Measurements from ENCODE around the gene SLC25A31.
A peak's percentile ranks its signal among the peaks of the same experiment; 100 is the strongest.

SLC25A31 gene

DNA sequence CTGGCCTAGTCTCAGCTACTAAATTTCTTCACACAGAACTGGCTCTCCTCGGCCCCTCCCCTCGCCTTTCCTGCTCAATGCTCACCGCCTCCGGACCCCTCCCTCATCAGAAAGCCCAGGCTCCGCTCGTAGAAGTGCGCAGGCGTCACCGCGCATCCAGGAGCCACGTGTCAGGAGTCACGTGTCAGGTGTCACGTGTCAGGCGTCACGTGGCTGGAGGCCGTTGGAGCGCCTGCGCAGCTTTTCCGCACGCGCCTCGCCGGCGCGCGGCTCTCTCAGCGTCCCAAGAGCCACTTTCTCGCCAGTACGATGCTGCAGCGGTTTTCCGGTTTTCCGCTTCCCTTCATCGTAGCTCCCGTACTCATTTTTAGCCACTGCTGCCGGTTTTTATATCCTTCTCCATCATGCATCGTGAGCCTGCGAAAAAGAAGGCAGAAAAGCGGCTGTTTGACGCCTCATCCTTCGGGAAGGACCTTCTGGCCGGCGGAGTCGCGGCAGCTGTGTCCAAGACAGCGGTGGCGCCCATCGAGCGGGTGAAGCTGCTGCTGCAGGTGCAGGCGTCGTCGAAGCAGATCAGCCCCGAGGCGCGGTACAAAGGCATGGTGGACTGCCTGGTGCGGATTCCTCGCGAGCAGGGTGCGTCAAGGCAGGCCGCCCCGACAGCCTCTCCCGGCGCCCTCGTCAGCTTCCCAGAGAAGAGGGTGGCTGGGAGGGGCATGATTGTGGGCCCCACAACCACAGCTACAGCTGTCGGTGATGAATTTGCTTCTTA, at the start of gene SLC25A31:
Gene SLC25A31, plus strand, starts transcription at position 259 of the 772 bp plus-strand sequence. Its CDS starts 146 bp downstream, at position 405.
- no peak for DNase-seq

DNA sequence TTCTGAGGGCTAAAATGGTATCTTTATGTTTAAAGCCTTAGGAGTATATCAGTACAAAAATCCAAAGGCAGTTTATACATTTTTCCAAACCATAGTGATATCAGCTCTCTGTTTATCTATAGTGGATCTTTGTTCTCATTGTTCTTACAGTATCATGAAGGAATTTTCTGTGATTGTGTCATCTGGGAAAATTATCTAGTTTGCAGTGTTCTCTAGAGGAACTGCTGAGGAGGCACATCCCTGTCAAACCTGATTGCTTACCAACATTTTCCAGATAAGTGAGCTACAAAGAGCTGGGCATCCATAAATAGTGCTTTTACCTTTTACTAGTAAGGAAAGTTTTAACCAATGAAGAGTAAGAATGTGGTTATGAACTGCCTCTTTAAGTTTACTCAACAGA, 44.9 kb upstream of the SLC25A31 start:
- DNase-seq, result no peak

DNA sequence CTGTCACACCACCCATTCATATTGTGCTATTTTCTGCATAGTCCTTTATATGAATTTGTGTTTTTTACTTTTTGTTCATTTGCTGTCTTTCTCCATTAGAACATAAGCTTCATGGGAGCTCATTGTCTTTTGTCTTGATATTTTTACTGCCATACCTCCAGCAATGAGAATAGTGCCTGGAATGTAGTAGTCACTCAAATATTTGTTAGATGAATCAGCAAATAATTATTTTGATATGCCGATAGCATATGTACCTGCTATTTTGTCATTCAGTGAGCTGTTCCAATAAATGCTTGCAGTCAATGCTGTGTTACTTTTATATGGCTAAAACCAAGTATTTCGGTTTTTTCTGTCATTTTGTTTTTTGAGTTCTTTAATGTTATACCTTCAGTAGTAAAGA, 43.5 kb upstream of the SLC25A31 start:
- DNase-seq, result no peak

DNA sequence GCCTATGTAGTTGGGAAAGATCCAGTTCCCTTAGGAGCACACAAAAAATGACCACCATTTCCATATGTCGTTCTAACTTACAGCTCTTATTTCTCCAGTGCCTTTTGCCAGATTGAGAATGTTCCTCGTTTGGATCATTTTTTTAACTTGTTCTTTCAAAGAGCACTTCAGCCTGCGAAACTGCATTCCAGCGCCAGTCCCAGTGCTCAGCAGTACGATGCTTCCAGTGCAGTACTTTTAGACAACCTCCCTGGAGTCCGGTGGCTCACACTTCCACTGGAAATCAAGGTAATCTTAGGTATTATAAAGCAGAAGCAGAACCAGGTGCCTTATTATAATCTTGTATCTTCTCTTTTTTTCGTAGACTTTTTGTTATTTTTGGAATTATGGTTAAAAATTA, 42.6 kb upstream of the SLC25A31 start:
- DNase-seq, result no peak

DNA sequence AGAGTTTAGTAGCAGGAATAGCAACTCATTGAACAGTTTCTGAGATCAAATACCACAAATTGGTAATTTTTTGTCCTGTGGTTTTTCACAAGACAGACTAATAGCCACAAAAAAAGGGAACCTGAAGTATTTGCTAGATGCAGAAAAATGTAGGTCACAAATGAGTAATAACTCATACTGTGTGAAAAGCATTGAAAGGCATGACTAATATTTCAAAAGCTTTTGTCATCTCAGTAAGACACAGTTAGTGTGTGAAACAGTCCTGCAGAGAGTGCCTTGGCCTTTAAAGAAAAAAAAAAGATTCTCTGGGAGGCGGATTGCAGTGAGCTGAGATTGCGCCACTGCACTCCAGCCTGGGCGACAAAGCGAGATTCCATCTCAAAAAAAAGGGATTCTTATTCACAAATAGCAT, 31.4 kb upstream of the SLC25A31 start:
- DNase-seq, result no peak

DNA sequence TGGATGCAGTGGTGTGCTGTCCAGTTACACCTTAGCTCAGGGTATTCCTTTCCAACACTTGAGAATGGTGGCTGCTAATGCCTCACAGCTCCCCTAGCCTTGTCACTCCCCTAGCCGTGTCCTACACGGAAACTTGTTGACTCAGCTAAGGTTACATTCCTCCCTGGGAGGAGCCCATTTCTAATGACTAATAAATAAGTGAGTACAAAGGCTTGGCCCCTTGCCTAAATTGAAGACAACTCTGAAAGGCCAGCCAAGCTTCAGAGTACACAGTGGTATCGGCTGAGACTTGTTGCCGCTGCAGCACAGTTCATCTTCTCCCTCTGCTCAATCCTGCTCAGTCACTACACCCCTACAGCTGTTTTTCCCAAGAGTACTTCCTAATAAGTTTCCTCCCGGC, 21.2 kb upstream of the SLC25A31 start:
- no peak for DNase-seq

DNA sequence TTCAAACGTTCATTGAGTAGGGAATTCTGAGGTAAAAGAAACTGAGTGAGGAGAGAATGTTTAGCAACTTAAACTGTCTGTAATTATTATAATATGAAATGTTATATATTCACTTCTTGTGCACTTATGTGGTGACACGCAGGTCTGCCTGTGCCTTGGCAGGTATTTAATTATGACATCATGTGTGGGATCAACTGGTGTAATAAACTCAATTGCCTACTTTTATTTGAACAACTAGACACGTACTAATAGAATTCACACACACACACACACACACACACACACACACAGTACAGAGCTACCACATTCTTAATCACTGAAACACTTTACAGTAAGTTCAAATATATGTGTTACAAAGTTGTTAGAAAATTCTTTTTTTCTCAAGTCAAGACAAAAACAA, 20.7 kb upstream of the SLC25A31 start:
- no peak for DNase-seq

DNA sequence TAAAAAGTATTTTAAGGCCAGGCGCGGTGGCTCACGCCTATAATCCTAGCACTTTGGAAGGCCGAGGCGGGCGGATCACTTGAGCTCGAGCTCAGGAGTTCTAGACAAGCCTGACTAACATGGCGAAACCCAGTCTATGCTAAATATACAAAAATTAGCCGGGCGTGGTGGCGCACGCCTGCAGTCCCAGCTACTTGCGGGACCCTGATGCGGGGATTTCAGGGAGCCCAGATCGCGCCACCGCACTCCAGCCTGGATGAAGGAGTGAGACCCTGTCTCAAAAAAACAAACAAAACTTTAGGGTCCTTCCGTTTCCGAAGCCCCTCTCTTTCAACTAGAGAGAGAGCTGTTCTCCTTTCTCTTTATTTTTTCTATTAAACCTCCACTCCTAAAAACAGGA, 1.2 kb downstream of the SLC25A31 start:
- DNase-seq, result no peak

DNA sequence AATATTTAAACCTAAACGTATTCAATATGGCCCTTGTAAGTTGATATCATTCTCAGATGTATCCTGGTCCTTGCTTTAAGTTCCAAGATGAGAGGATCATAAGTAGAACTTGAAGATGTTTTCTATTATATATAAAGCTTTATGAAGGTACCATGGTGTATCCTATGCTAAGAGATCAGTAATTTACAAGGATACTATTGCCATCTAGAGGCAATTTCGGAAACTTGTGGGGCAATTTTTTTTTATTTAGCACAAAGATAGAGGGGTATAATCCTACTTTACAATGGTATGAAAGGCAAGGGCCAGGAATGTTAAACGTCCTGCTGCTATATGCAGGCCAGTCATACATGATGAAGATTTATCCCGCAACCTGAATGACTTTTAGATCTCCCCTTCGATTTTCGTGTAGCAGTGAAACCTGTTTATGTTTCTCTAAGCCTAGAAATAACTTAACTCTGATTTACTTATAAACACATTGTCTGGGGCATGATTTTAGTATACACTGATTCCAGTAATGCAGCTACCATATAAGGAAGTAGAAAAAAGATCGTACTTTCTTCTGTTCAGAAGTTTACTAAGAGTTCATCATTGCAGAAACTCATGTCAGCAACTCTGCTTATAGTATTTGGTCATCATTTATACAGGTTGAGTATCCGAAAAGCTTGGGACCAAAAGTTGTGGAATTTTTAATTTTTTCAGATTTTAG, 2.6 kb downstream of the SLC25A31 start:
- peak; percentile 28 for DNase-seq

DNA sequence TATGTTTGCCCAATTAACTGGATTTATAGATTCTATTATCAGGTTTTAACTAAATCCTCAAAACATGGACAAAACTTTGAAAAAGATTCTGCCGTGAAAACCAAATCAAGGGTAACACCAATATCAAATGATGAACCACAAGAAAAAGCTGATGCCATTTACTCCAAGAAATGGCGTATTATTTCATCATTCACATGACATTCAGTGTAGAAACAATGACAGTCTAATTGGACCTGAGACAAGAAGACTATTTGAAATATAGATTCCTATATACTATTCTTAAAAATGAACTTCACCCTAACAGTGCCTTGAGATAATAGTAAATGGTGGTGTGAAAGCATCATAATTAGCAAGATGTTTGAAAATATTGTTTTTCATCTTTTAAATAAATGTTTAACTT, 4.8 kb downstream of the SLC25A31 start:
- DNase-seq, result no peak

DNA sequence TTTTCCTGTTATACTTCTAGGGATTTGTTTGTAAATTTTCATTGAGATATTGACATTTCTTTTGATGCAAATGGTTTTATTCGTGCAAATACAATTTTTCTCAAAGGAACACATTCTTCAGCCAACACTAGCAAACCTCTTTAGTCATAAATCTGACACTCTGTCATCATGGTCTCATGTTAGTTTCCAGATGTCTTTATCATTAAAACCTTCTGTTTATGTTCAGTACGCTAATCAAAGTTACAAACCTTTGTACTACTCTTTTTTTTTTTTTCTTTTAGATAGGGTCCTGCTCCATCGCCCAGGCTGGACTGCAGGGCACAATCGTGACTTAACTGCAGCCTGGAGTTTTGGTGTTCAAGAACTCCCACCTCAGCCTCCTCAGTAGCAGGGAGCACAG, 7.1 kb downstream of the SLC25A31 start:
- no peak for DNase-seq

DNA sequence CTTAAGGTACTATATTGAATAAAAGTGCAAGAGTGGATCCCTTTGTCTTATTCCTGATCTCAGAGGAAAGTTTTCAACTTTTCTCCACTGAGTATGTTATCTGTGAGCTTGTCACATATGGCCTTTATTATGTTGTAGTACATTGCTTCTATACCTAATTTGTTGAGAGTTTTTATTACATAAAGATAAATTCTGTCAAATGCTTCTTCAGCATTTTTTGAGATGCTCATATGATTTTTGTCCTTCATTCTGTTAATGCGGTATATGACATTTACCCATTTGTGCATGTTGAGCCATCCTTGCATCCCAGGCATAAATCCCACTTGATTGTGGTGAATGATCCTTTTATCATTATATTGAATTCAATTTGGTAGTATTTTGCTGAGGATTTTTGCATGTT, 11.0 kb downstream of the SLC25A31 start:
- DNase-seq, result no peak

DNA sequence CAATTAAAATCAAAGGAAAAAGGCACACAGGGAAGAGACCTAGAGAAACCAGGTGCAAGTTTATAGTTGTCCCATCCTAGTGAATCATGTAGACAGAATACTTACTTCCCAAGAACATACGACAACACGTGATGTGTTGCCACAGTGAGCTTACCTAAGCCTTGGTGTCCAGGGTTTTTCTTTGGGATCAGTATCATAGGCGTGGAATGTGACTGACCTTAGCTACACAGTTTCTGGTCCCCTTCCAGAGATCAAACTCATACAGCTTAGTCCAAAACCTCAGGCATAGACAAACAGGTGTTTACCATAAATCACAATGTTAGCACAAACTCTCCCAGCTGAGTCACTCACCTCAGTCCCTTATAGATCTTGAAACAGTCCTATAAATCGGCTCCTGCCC, 17.7 kb downstream of the SLC25A31 start:
- no peak for DNase-seq

DNA sequence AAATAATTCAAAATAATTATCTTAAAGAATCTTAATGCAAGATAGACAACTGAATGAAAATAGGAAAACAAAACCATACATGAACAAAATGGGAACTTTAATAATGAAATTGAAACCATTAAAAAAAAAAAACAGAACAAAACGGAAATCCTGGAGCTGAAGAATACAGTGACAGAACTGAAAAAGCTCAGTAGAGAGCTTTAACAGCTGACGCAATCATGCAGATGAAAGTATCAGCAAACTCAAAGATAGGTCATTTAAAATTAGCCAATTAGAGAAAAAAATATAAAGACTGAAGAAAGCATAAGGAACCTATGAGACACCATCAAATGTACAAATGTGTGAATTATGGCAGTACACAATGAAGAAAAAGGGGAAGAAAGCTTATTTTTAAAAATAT, 18.8 kb downstream of the SLC25A31 start:
- no peak for DNase-seq

DNA sequence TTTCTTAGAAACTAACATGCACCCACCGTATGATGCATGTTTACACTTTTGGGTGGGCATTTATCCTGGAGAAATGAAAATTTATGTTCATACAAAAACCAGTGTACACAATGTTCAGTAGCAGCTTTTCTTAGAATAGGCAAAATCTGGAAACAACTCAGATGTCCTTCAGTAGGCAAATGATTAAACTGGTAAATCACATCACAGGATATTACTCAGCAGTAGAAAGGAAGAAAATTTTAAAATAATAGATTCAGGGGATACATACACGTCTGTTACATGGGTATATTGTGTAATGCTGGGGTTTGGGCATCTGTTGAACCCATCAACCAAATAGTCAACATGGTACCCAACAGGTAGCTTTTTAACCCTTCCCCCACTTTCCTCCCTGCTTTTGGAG, 26.7 kb downstream of the SLC25A31 start:
- DNase-seq, result no peak

DNA sequence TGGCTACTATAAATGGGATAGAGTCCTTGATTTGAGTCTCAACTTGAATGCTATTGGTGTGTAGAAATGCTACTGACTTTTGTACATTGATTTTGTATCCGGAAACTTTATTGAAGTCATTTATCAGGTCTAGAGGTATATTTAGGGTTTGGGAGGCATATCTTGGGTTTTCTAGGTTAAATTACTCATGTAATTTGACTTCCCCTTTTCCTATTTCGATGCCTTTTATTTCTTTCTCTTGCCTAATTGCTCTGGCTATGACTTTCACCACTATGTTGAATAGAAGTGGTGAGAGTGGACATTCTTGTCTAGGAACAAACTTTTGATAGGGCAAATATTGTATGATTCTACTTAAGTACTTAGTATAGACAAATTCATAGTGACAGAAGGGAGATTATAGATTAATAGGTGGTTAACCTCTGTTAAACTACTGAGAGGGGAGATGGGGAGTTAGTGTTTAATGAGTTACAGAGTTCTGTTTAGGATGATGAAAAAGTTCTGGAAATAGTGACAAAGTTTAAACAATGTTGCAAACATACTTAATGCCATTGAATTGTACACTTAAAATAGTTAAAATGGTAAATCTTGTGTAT, 29.1 kb downstream of the SLC25A31 start:
- no peak for DNase-seq

DNA sequence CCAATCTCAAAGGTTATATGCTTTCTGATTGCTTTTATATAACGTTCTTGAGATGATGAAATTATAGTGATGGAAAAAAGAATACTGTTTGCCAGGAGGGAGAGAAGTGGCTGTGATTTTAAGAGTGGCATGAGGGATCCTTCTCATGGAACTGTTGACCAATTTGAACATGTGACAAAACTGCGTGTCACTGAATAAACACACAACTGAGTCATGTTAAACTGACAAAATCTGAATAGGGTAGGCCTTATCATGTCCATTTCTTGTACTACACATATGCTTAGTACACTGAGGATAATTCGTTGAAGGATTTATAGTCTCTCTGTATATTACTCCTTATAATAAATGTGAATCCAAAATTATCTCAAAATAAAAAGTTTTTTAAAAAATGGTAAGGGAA, 29.7 kb downstream of the SLC25A31 start:
- no peak for DNase-seq

DNA sequence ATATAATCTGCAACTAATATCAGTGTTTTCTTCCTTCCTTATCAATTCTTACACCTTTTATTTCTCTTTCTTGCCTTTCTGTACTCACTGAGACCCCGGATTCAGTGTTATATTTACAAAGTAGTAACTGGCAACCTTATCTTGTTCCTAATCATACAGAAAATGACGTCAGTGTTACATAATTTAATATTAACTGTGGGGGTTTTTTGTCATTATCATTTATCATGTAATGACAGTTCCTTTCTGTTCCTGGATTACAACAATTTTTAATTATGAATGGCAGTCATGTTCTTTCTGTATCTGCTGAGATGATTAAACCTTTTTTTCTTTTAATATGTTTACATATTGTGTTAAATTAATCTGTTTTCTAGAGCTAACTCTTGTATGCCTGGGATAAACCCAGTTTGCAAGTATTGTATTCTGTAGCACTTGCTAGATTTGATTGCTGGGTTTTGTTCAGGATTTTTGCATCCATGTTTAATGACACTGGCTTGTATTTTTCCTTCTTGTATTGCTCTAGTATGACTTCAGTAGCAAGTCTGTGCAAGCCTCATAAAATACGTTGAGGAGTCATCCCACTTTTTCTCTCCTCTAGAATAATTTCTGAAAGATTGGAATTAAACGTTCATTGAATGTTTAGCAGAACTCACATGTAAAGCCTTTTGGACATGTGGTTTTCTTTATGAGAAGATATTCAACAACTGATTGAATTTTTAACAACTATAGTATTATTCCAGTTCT, 41.5 kb downstream of the SLC25A31 start:
- no peak for DNase-seq

DNA sequence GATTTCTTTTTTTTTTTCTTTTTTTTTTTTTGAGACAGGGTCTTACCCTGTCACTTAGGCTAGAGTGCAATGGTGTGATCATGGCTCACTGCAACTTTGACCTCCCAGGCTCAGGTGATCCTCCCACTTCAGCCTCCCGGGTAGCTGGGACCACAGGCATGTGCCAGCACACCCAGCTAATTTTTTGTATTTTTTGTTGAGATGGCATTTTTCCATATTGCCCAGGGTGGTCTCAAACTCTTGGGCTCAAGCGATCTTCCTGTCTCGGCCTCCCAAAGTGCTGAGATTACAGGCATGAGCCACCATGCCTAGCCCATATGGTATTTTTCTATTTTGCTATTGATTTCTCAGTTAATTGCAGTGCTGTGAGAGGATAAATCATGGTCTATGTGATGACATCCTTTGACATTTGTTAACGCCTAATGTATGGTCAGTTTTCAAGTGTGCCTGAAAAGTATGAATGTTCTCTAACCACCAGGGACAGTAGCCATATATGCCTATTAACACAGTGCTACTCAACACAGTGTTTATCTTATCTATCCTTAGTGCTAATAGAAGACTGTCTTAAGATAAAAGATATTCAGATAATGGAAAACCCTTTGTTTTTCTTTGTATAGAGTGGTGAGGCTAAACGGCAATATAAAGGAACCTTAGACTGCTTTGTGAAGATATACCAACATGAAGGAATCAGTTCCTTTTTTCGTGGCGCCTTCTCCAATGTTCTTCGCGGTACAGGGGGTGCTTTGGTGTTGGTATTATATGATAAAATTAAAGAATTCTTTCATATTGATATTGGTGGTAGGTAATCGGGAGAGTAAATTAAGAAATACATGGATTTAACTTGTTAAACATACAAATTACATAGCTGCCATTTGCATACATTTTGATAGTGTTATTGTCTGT, 42.8 kb downstream of the SLC25A31 start:
- no peak for DNase-seq

DNA sequence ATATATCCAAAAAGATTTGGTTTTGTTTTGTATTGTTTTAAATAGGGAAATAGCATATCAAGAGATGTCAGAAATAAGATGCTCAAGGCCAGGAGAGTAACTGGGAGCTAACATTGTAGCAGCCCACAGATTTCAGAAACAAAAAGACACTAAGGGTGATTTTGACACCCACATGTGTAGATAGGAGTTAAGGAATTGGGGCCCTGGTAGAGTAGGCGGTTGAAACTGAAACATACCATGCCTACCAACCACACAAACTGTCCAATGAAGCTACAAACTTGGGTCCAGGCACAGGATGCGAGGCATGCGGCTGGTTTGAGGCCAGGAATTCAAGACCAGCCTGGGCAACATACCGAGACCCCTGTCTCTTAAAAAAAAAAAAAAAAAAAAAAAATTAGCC, 45.6 kb downstream of the SLC25A31 start:
- DNase-seq, result no peak

DNA sequence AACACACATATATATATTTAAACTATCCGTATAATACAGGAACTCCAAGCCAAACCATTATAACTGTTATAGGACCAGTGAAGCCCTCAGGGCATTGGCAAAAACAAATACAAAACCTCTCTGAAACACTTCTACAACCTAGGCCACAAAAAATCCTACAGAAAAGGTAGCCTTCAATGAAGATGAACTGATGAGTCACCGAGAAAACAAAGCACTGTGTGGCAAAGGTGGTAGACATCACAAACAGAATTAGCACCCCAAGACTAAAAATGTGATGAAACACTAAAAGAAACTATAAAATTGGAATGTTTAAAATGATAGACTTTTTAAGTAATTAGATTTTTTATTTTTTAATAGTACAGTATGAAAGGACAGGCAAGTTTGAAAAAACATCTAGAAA, 46.4 kb downstream of the SLC25A31 start:
- peak; percentile 39 for DNase-seq

DNA sequence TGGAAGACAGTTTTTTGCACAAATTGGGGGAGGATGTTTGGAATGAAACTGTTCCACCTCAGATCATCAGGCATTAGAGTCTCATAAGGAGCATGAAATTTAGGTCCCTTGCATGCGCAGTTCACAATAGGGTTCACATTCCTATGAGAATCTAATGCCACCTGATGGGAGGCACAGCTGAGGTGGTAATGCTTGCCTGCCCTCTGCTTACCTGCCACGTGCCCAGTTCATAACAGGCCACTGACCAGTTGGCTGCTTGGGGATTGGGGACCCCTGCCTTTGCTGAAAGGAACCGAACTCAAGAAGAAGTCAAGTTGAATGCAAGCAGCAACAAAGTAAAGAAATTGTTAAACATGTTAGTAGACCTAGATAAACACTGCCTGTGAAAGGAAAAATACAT, 47.3 kb downstream of the SLC25A31 start:
- no peak for DNase-seq

Data from NCI-H345 (cell line).